T47D (cell line): Measurements from ENCODE around the gene MCUB.

ENCODE experiments used
- DNase-seq, 2 experiments: peaks; one replicate each; pipeline versions ENCODE4 v3.0.0 to v3.0.0-alpha.2; 2011 to 2012; ENCODE audit warnings: low read depth in 1 of 2, low spot score in 1 of 2
- JUND ChIP-seq: IDR thresholded peaks from 2 replicates; pipeline ENCODE4 v1.6.1; 2012; ENCODE audit warnings: low read depth
- in situ Hi-C: cut with HindIII; loops from 2 replicates; pipeline ENCODE4 v1.10.0; 2016; ENCODE audit warnings: low sequenced_read_pairs, low pct_unique_long_range_greater_than_20kb

Gene MCUB

DNA sequence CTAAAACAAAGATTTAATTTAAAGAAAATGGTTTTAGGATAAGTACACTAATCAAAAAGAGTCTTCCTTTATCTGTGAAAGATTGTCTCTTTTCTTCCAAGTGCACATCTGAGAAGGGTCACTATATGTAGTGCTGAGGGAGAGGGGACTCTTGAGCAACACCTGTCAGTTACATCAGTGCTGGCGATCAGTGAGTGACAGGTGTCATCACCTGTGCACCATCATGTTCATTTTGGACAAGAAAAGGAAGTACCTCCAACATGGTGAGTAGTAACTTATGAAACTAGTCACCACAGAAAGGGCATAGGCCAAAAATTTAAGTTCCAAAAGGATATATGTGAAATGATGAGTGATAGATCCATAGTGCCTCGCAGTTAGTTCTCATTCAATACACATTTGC, 55.7 kb downstream of the MCUB start:
- in situ Hi-C loops, result no loop called here
- TF ChIP-seq JUND, result no peak
- no peak for DNase-seq

DNA sequence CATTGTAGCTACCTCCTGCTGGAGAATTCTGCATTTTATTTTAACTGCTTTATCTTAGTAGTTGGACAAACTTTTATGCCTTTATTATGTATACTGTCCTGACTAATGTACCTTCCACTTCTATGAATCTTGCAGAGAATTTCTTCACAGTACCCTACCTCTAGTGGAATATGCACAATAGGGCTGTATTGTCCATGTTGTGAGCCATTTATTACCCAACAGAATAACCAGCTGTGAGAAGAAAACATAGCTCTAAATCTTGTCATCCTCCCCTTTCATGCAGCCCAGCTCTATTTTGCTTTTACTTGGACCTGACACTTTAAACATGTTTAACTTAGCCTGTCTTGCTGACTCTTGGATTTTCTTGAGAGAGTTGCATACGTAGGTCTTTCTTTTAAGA, 56.2 kb downstream of the MCUB start:
- in situ Hi-C loops, result no loop called here
- TF ChIP-seq JUND, result no peak
- no peak for DNase-seq

DNA sequence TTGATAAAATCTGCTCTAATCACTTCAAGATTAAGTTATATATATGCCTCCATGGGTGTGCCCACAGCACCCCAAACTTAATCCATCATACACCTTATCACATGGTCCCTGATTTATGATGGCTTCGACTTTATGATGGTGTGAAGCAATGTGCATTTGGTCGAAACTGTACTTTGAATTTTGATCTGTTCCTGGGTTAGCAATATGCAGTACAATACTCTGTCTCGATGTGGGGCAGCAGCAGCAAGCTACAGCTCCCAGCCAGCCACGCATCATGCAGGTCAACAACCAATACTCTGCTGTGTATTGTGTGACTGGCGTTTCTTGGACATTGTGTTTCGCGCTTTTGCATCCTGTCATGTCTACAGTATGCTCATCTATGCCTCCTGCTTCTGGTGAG, 62.6 kb downstream of the MCUB start:
- in situ Hi-C loops, result no loop called here
- DNase-seq, result no peak
- TF ChIP-seq JUND, result no peak

DNA sequence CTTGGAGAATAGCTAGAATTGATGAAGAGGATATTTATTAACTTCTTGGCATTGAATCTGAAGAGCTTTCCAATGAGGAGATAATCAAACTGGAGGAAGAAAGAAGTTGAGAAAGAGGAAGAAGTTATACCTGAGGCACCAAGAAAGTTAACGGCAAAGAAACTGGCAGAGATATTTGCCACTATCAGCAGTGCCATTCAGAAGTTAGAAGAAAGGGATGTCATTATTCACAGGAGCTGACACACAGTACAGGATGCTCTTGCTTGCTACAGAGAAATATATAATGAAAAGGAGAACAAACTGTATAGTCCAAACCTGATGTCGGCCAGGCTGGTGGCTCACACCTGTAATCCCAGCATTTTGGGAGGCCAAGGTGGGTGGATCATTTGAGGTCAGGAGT, 64.5 kb downstream of the MCUB start:
- no peak for DNase-seq
- TF ChIP-seq JUND, result no peak
- in situ Hi-C loops, result no loop called here

DNA sequence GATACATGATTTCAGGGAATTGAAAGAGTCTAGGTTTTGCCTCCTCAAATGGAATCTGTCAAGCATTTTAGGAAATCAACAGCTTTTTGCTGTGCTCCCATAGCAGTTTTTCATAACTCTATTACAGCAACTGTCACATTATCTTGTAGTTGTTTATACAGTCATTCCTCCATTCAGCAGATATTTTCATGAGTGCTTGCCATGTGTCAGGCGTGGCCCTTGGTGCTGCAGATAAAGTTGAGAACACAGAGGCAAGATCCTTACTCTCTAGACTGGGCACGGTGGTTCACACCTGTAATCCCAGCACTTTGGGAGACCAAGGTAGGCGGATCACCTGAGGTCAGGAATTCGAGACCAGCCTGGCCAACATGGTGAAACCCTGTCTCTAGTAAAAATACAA, 67.3 kb downstream of the MCUB start:
- TF ChIP-seq JUND, result no peak
- in situ Hi-C loops, result no loop called here
- DNase-seq, result no peak

DNA sequence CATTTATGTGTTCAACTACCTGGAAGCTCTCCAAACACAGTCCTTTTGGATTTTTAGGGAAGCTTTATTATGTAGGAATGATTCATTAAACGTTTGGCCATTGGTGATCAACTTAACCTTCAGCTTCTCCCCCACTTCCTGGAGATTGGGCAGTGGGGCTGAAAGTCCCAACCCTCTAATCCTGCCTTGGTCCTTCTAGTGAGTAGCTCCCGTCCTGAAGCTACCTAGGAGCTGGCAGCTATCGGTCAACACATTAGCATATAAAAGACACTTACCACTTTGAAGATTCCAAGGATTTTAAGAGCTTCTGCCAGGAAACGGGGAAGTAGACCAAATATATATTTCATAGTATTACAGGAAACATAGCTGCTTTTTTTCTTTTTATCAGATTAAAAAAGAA, 69.7 kb downstream of the MCUB start:
- TF ChIP-seq JUND, result no peak
- DNase-seq, result no peak
- in situ Hi-C loops, result no loop called here

DNA sequence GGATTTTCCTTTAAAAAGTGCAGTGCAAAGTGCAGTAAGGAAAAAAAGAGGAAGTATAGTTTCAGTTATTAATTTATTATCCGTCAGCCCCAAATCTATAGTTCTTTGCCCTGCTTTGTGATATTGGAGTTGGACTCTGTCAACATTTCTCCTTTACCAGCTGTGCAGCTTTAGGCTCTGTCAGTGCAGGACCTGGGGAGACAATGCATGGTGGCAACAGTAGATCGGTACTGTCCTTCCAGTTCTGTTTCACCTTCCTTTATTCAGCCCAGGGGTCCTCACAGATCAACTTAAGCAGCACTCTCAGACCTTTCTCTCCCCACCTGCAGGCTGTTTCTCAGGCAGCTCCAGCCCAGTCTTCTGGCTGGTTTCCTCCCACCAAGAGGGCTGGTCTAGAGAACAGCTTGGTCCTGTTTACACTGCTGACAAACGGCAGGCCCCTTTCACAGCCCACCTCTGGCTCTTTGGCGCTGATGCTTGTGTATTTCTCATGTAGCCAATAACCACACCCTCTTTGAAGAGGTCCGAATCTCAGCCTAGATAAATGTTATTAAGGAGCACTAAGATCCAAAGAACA, 71.6 kb downstream of the MCUB start:
- in situ Hi-C loops, result no loop called here
- no peak for TF ChIP-seq JUND
- no peak for DNase-seq

DNA sequence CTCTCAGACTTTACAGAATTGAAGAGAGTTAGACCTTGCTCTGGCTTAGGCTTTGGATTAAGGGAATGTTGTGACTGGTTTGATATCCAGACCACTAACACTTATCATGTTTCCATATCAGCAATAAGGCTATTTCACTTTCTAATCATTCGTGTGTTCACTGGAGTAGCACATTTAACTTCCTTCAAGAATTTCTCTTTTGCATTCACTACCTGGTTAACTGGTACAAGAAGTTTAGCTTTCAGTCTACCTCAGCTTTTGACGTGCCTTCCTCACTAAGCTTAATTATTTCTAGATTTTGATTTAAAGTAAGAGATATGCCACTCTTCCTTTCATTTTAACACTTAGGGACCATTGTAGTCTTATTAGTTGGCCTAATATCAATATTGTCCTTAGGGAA, 80.6 kb downstream of the MCUB start:
- no peak for DNase-seq
- no peak for TF ChIP-seq JUND
- in situ Hi-C loops, result no loop called here

DNA sequence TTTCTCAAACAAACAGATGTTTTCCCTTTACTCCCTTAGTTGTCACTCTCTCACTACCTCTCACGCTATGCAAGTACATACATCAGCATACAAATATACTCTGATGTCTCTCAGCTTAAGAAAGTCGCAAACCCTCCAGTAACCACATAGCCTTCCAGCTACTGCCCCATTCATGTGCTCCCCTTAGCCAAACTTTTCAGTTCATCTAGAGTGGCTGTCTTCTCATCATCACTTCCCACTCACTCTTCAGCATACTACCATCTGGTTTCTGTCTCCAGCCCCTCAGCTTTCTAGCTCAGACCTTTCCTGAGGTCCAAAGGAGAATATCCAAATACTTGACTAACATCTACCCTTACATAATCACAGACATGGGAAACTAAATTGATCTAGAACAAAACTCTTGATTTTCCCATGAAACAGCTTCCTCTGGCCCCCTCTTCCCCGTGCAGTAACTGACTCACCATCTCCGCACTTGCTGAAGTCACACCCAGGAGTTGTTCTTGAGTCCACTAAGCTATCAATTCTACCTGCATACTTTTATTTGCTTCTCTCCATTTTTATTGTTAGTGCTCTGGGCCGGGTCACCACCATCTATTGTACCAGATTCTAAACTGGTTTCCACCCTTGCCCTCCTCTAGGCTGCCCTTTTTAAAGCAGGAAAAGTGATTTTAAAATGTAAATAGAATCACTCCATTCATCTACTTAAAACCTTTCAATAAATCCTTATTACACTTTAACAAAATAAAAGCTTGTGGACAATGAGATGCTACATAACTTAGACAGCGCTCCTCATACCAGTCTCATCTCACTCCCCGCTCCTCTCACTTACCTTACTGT, 86.0 kb downstream of the MCUB start:
- DNase-seq, result no peak
- TF ChIP-seq JUND, result no peak
- in situ Hi-C loops, result no loop called here

DNA sequence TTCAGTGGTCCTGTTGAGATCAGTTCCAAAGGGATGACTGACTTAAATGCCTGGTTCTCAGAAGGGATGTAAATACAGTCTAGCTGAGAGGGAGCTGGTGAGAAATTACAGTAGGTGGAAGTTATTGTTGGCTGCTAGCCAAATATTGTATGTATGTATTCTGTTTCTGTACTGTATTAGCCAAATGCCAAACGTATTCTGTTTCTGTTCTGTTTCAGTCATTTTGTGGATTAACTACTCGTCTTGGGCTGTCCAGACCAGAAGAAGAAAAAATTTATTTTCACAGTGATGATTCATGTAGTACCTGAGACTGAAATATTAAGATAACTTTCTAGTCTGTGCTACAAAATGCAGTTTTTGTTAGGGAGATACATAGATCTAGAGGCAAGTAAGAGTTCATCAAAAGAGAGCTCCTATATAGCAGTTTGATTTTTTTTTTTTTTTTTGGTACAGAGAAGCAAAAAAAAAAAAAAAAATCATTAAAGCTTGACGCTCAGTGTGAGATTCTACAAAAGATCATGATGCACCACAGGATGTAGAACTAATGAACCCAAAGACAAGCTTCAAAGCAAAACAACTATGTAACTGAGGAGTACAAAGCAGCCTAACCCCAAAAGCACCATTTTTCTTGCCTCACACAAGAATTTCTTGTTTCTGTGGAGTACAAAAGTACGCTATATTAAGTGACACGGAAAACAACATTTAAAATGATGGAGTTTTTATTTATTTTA, 88.4 kb downstream of the MCUB start:
- no peak for TF ChIP-seq JUND
- in situ Hi-C loops, result no loop called here
- DNase-seq, result no peak

DNA sequence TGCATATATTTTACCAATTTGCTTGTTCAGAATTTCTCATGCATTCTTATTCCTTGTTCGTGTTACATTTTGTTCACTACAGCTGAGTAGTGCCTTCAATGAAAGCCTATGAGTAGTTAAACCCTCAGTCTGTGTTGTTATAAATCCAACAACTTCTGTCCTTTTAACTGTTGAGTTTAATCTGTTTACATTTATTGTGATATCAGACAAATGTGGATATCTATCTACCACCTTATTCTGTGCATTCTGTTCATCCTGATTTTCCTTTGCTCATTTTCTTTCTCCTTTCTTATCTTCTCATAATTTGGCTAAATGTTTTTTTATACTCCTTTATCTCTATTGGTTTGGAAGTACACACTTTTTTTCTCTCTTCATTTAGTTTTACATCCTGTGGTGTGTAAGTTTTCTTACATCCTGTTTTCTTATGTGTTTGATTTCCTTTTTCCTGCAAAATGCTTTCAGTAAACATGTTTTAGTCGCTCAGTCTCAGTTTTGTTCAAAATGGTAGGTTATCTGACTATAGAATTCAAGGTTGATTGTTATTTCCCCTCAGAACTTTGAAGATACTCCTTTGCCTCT, 89.0 kb downstream of the MCUB start:
- TF ChIP-seq JUND, result no peak
- in situ Hi-C loops, result no loop called here
- DNase-seq, result no peak

DNA sequence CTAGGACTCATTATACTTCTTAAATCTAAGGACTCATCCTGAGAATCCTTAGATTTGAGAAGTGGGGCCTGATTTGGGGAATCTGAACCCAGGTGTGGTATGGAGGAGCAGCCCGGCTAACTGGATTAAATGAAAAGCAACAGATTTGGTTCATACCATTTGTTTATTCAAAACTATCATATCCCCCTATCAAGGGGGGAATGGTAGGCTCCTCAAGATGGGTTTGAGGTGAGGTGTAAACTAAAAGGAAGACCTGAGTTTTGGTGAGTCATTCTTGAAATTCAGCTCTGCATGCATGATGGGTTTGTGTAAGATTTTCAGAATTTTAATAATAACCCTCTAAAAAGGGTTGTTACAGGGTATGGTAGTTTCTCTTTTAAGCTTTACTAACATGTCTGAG, 89.8 kb downstream of the MCUB start:
- no peak for DNase-seq
- no peak for TF ChIP-seq JUND
- in situ Hi-C loops, result no loop called here

DNA sequence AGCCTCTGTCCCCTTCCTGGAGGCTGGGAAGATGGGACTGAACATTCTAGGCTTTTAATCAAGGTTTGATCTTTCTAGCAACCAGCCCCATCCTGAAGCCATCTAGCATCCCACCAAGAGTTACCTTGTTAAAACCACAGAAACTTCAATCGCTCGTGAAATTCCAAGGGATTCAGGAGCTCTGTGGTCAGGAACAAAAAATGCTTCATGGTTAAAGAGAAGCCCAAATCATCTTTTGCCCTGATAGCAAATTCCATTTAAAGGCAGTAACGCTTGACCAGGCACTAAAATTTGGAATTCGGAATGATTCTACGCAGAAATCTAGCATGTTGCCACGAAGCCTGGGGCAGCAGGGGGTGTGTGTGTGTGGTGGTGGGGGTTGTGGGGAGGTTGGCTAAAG, 95.3 kb downstream of the MCUB start:
- in situ Hi-C loops, result no loop called here
- DNase-seq, result no peak
- no peak for TF ChIP-seq JUND
